ENCODE data around the gene BIRC2. TPM values are rescaled to one million over a fixed set of nuclear protein-coding genes. Genes with fewer than 3 reads are reported as not detected.
A peak's percentile ranks its signal among the peaks of the same experiment; 100 is the strongest.
"Not testable (repeated sequence)": the region's sequence is repeated elsewhere in the genome, so short reads cannot be mapped to it uniquely, and the experiment has no call there.

The BIRC2 gene
- total RNA-seq, 2 donors from 2014 or later = 27.3 to 60.9 TPM

DNA sequence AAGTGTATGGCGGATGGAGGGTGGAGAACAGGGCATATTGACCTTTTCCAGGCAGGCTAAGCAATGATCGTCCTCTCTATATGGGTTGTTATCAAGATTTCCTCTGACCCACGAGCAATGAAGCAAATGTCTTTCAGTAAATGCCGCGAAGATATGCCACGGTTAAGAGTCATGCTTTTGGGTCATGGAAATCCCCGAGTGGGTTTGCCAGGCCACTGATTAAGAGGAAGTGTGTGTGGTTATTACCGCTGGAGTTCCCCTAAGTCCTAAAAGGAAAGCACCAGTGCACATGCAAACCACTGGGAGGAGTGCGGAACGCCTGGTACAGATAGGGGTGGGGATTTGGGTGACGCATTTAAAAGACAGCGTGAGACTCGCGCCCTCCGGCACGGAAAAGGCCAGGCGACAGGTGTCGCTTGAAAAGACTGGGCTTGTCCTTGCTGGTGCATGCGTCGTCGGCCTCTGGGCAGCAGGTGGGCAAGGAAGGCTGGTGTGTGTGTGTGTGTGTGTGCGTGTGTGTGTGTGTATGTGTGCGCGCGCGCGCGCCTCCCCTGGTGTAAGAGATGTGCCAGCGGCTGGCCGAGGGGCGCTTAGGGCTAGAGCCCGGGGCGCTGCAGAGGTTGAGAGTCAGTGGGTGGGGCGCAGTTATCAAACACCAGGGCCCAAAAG lies 29.8 kb upstream of the BIRC2 start, which contains the start of gene BIRC3:
Gene BIRC3 (plus strand): TSS at position 386 of the 669 bp plus-strand sequence. CDS start 7,026 bp downstream, outside the sequence.
- Mint-ChIP-seq H3K4me1 (peaks cover 27% of the 10 kb centered on the region), H3K27ac (peak within 1 kb of the TSS; percentile 97)
- peak; percentile 88 for ATAC-seq (replicated peaks)

GRCh38 chr11:102317768-102318103 lies 29.3 kb upstream of the BIRC2 start:
- Mint-ChIP-seq H3K36me3 (ENCODE audit: low read depth) (peaks cover 59% of the 10 kb centered on the region), H3K9me3 (no peaks in the 10 kb centered on the region), H3K4me3 (peak overlapping the region; percentile 99), H3K27ac (peak overlapping the region; percentile 97), H3K4me1 (peaks cover 30% of the 10 kb centered on the region), H3K27me3 (no peaks in the 10 kb centered on the region)
- peak; percentile 2 for ATAC-seq (replicated peaks)

More for the DNA sequence above, 29.8 kb upstream of the BIRC2 start, which contains the start of gene BIRC3:
- H3K9me3 Mint-ChIP-seq = no peaks in the 10 kb centered on the region
- H3K27me3 Mint-ChIP-seq = no peaks in the 10 kb centered on the region
- peaks cover 54% of the 10 kb centered on the region for H3K36me3 Mint-ChIP-seq (ENCODE audit: low read depth)
- peak within 1 kb of the TSS; percentile 99 for H3K4me3 Mint-ChIP-seq

DNA sequence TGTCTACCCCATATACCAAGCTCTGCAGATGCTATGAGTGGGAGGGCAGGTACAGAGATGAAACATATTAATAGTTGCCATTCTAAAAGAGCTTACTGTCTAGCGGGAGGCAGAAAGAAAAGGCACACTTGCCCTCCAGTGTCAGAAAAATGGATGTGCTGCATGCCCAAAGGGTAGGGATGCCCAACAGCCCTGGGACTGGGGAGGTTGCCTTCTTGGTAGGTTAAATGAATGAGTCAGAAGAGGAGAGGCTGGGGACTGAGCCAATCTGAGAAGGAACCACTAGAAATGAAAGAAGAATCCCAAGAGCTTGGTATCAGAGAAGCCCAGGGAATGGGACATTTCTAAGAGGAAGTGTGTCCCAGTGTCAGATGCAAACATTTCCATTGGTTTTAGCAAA lies 28.5 kb upstream of the BIRC2 start:
- Mint-ChIP-seq H3K4me3 (peak overlapping the region; percentile 99), H3K36me3 (ENCODE audit: low read depth) (peaks cover 66% of the 10 kb centered on the region), H3K27ac (peak overlapping the region; percentile 97), H3K9me3 (no peaks in the 10 kb centered on the region), H3K27me3 (no peaks in the 10 kb centered on the region), H3K4me1 (peaks cover 24% of the 10 kb centered on the region)
- ATAC-seq (replicated peaks) = peak; percentile 35

DNA sequence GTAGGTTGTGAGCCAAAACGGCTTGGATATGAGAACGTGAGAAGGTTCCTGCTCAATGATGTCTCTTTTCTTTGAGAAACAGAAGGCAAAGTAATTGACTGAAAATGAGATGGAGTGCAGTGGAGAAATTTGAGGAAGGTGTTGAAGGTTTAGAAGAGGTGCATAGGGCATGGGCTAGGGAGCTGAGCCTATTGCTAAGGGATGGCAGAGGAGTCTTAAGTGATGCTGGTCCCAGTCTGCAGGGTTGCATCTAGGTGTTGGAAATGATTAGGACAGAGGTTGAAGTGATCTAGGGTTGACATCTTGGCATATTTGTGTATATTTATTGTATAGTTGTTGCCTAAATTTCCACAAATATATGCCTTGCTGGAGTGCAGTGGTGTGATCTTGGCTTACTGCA lies 27.5 kb upstream of the BIRC2 start:
- H3K4me3 Mint-ChIP-seq = peak overlapping the region; percentile 99
- peaks cover 77% of the 10 kb centered on the region for H3K36me3 Mint-ChIP-seq (ENCODE audit: low read depth)
- no peaks in the 10 kb centered on the region for H3K27me3 Mint-ChIP-seq
- ATAC-seq (replicated peaks) = no peak
- H3K4me1 Mint-ChIP-seq = peaks cover 22% of the 10 kb centered on the region
- peak overlapping the region; percentile 97 for H3K27ac Mint-ChIP-seq
- H3K9me3 Mint-ChIP-seq = no peaks in the 10 kb centered on the region

DNA sequence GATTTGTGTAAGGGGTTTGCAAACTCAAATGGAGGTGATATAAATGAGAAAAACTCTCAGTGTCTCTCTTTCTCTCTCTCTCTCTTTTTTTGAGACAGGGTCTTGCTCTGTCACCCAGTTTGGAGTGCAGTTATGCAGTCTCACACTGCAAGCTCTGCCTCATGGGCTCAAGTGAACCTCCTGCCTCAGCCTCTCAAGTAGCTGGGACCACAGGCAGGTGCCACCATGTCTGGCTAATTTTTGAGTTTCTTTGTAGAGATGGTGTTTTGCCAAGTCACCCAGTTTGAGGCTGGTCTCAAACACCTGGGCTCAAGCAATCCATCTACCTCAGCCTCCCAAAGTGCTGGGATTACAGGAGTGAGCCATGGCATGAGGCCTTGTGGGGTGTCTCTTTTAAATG lies 26.8 kb upstream of the BIRC2 start:
- H3K9me3 Mint-ChIP-seq = no peaks in the 10 kb centered on the region
- peaks cover 83% of the 10 kb centered on the region for H3K36me3 Mint-ChIP-seq (ENCODE audit: low read depth)
- no peak for ATAC-seq (replicated peaks)
- peak overlapping the region; percentile 97 for H3K27ac Mint-ChIP-seq
- H3K4me3 Mint-ChIP-seq = peak overlapping the region; percentile 99
- no peaks in the 10 kb centered on the region for H3K27me3 Mint-ChIP-seq
- peaks cover 26% of the 10 kb centered on the region for H3K4me1 Mint-ChIP-seq

- no peak for ATAC-seq (replicated peaks)
- Mint-ChIP-seq H3K36me3 (ENCODE audit: low read depth) (peaks cover 88% of the 10 kb centered on the region), H3K4me1 (peaks cover 24% of the 10 kb centered on the region), H3K4me3 (peak overlapping the region; percentile 99), H3K27ac (peak overlapping the region; percentile 97), H3K27me3 (no peaks in the 10 kb centered on the region), H3K9me3 (no peaks in the 10 kb centered on the region)
Observed at GRCh38 chr11:102320679-102321078, 26.3 kb upstream of the BIRC2 start.

- no peaks in the 10 kb centered on the region for H3K27me3 Mint-ChIP-seq
- no peak for ATAC-seq (replicated peaks)
- H3K4me3 Mint-ChIP-seq = peak overlapping the region; percentile 99
- H3K9me3 Mint-ChIP-seq = no peaks in the 10 kb centered on the region
- peaks cover 17% of the 10 kb centered on the region for H3K4me1 Mint-ChIP-seq
- H3K27ac Mint-ChIP-seq = peak overlapping the region; percentile 67
- H3K36me3 Mint-ChIP-seq (ENCODE audit: low read depth) = peaks cover 100% of the 10 kb centered on the region
Observed at GRCh38 chr11:102322560-102322959, 24.5 kb upstream of the BIRC2 start.

DNA sequence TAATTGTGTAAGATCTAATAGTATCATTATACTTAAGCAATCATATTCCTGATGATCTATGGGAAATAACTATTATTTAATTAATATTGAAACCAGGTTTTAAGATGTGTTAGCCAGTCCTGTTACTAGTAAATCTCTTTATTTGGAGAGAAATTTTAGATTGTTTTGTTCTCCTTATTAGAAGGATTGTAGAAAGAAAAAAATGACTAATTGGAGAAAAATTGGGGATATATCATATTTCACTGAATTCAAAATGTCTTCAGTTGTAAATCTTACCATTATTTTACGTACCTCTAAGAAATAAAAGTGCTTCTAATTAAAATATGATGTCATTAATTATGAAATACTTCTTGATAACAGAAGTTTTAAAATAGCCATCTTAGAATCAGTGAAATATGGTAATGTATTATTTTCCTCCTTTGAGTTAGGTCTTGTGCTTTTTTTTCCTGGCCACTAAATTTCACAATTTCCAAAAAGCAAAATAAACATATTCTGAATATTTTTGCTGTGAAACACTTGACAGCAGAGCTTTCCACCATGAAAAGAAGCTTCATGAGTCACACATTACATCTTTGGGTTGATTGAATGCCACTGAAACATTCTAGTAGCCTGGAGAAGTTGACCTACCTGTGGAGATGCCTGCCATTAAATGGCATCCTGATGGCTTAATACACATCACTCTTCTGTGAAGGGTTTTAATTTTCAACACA lies 23.3 kb upstream of the BIRC2 start:
- Mint-ChIP-seq H3K27me3 (no peaks in the 10 kb centered on the region), H3K27ac (peak overlapping the region; percentile 62), H3K36me3 (ENCODE audit: low read depth) (peaks cover 100% of the 10 kb centered on the region), H3K9me3 (no peaks in the 10 kb centered on the region), H3K4me1 (peaks cover 17% of the 10 kb centered on the region), H3K4me3 (peak overlapping the region; percentile 47)
- ATAC-seq (replicated peaks) = no peak

GRCh38 chr11:102325088-102325487 lies 21.9 kb upstream of the BIRC2 start:
- H3K27ac Mint-ChIP-seq = peak overlapping the region; percentile 62
- ATAC-seq (replicated peaks) = no peak

DNA sequence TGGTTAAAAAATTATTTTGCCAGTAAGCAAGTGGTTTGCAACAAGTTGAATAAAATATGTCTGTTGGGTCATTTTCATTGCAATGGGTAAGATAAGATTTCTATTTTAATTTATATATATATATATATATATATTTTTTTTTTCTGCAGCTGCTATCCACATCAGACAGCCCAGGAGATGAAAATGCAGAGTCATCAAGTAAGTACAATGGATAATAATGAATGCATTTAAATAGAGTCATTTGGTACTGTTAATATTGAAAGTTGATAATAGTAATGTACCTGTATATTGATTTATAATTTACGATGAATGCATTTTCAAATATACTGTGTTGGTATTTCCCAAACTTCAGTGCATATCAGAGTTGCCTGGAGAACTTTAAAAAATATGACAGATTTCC lies 18.3 kb upstream of the BIRC2 start:
- peaks cover 100% of the 10 kb centered on the region for H3K36me3 Mint-ChIP-seq (ENCODE audit: low read depth)
- H3K27ac Mint-ChIP-seq = no peak overlapping the region
- H3K4me3 Mint-ChIP-seq = no peak overlapping the region
- no peaks in the 10 kb centered on the region for H3K27me3 Mint-ChIP-seq
- peaks cover 20% of the 10 kb centered on the region for H3K4me1 Mint-ChIP-seq
- ATAC-seq (replicated peaks) = no peak
- H3K9me3 Mint-ChIP-seq = no peaks in the 10 kb centered on the region

More at GRCh38 chr11:102325088-102325487, 21.9 kb upstream of the BIRC2 start:
- H3K4me3 Mint-ChIP-seq = peak overlapping the region; percentile 47
- H3K36me3 Mint-ChIP-seq (ENCODE audit: low read depth) = peaks cover 100% of the 10 kb centered on the region
- no peaks in the 10 kb centered on the region for H3K9me3 Mint-ChIP-seq
- no peaks in the 10 kb centered on the region for H3K27me3 Mint-ChIP-seq
- peaks cover 17% of the 10 kb centered on the region for H3K4me1 Mint-ChIP-seq

GRCh38 chr11:102330231-102330630 lies 16.8 kb upstream of the BIRC2 start:
- Mint-ChIP-seq H3K9me3 (no peaks in the 10 kb centered on the region), H3K4me1 (peaks cover 14% of the 10 kb centered on the region), H3K36me3 (ENCODE audit: low read depth) (peaks cover 100% of the 10 kb centered on the region), H3K4me3 (no peak overlapping the region), H3K27me3 (no peaks in the 10 kb centered on the region), H3K27ac (no peak overlapping the region)
- no peak for ATAC-seq (replicated peaks)

DNA sequence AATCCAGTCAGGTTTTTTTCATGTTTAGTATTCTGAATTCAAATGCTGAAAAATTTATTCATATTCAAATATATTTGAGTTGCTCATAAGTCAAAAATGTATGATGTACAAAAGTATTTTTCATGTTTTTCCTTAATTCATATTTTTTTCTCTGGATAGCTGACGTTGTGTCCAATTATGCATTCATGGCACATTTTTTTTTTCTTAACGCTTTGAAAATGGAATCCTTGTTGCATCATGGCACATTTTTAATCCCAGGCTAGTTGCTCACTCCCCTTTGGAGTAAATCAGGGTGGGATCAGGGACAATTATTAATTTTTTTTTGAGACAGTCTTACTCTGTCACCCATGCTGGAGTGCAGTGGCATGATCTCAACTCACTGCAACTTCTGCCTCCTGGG lies 15.7 kb upstream of the BIRC2 start:
- no peaks in the 10 kb centered on the region for H3K9me3 Mint-ChIP-seq
- no peak overlapping the region for H3K4me3 Mint-ChIP-seq
- no peaks in the 10 kb centered on the region for H3K27me3 Mint-ChIP-seq
- H3K4me1 Mint-ChIP-seq = peaks cover 14% of the 10 kb centered on the region
- no peak for ATAC-seq (replicated peaks)
- H3K27ac Mint-ChIP-seq = peak overlapping the region; percentile 68
- H3K36me3 Mint-ChIP-seq (ENCODE audit: low read depth) = peaks cover 100% of the 10 kb centered on the region

- peak; percentile 78 for ATAC-seq (replicated peaks)
- Mint-ChIP-seq H3K4me3 (peak overlapping the region; percentile 3), H3K4me1 (peaks cover 14% of the 10 kb centered on the region), H3K36me3 (ENCODE audit: low read depth) (peaks cover 100% of the 10 kb centered on the region), H3K27ac (peak overlapping the region; percentile 68), H3K27me3 (no peaks in the 10 kb centered on the region), H3K9me3 (no peaks in the 10 kb centered on the region)
Observed at GRCh38 chr11:102332611-102332994, 14.4 kb upstream of the BIRC2 start.

DNA sequence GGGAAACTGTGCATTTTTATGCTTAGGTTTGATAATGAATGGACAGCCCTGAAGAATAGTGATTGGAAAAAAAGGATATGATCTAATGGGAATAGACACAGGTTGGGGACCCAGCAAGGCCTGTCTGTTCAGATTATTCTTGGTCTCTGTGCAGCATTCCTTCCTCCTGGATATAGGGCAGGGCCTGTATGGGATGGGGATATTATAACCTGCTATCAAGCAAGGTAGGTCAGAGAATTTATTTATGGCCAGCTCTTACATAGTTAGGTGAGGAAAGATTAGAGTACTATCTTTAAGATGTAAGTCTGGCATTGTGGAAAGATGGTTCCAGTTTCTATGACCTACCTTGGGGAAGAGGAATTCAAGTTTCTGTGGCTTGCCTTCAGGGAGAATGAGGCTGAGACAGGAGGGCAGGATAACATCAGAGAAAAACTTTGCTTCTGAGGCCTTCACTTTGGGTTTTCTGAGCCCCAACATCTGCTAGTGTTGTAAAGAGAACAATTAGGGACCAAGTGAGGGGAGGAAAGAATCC lies 8.5 kb upstream of the BIRC2 start:
- Mint-ChIP-seq H3K36me3 (ENCODE audit: low read depth) (peaks cover 52% of the 10 kb centered on the region), H3K27me3 (no peaks in the 10 kb centered on the region), H3K27ac (peak overlapping the region; percentile 56), H3K4me3 (peak overlapping the region; percentile 6), H3K9me3 (no peaks in the 10 kb centered on the region), H3K4me1 (peaks cover 26% of the 10 kb centered on the region)
- ATAC-seq (replicated peaks) = no peak

- ATAC-seq (replicated peaks); H3K27ac Mint-ChIP-seq; H3K27me3 Mint-ChIP-seq; H3K4me3 Mint-ChIP-seq; H3K9me3 Mint-ChIP-seq: not testable (repeated sequence)
- peaks cover 32% of the 10 kb centered on the region for H3K4me1 Mint-ChIP-seq
- H3K36me3 Mint-ChIP-seq (ENCODE audit: low read depth) = peaks cover 32% of the 10 kb centered on the region
Observed at GRCh38 chr11:102341311-102341710, 5.7 kb upstream of the BIRC2 start.
